SU-DHL-6 (cell line): ENCODE results near the gene PUM1.

Source experiments
- CTCF ChIP-seq: fragments of 200-600 bp; sonication (generic); IDR thresholded peaks from one replicate; pipeline ENCODE4 v1.5.1; 2017; ENCODE audit warnings: antibody characterized with exemption, mild to moderate bottlenecking, low read length, moderate library complexity; ENCODE audit not compliant: insufficient read depth, poor library complexity, severe bottlenecking
- EZH2phosphoT487 ChIP-seq: fragments of 200-600 bp; sonication (generic), shearing (Covaris generic); conservative IDR thresholded peaks from 2 replicates; pipeline ENCODE4 v1.6.1; 2018; ENCODE audit warnings: mild to moderate bottlenecking, antibody characterized with exemption, low read length, moderate library complexity, mixed read lengths

GRCh38 chr1:31065310-31066217, at the start of gene PUM1:
- no peak for TF ChIP-seq CTCF
- no peak for TF ChIP-seq EZH2phosphoT487
